CD14-positive monocyte (primary cell): Measurements from ENCODE around the gene SUSD6. TPM values are rescaled to one million over a fixed set of nuclear protein-coding genes. Genes with fewer than 3 reads are reported as not detected.
A peak's percentile ranks its signal among the peaks of the same experiment; 100 is the strongest.

Experiments used
- DNase-seq, 3 donors: peaks; one replicate each; pipeline ENCODE4 v3.0.0-alpha.2; 2011 to 2022
- H2AFZ ChIP-seq: 2 replicates; pipeline ENCODE4 v1.6.0; 2012; ENCODE audit warnings: mild to moderate bottlenecking, low read depth, low read length, inconsistent platforms; ENCODE audit not compliant: insufficient read depth, poor library complexity, severe bottlenecking
- H3K27ac ChIP-seq, 2 donors: 1 replicate in 1 of 2; 2 replicates in 1 of 2; pipeline ENCODE4 v1.5.1; 2012 to 2013; ENCODE audit warnings: low read length in 2 of 2, control low read depth in 1 of 2, inconsistent platforms in 1 of 2, low read depth in 1 of 2, mild to moderate bottlenecking in 1 of 2
- H3K27me3 ChIP-seq, 2 donors: one replicate each; pipeline versions ENCODE4 v1.6.0 to v1.6.1; 2011 to 2013; ENCODE audit warnings: low read length in 2 of 2; ENCODE audit not compliant: control insufficient read depth in 2 of 2, insufficient read depth in 2 of 2
- H3K36me3 ChIP-seq, 2 donors: replicated peaks in 1 of 2; 1 replicate in 1 of 2; 2 replicates in 1 of 2; pipeline versions ENCODE4 v1.5.1 to v1.6.1; 2012 to 2013; ENCODE audit warnings: low read length in 2 of 2, control low read depth in 1 of 2, inconsistent platforms in 1 of 2, mild to moderate bottlenecking in 1 of 2; ENCODE audit not compliant: insufficient read depth in 2 of 2, control insufficient read depth in 1 of 2
- H3K4me1 ChIP-seq, 2 donors: 1 replicate in 1 of 2; 2 replicates in 1 of 2; pipeline versions ENCODE4 v1.5.1 to v1.6.1; 2012 to 2013; ENCODE audit warnings: low read length in 2 of 2, control low read depth in 1 of 2, inconsistent platforms in 1 of 2, mild to moderate bottlenecking in 1 of 2, moderate library complexity in 1 of 2; ENCODE audit not compliant: insufficient read depth in 2 of 2, control insufficient read depth in 1 of 2
- H3K4me2 ChIP-seq: replicated peaks from 2 replicates; pipeline ENCODE3; 2012; ENCODE audit warnings: low read length, moderate library complexity, mild to moderate bottlenecking; ENCODE audit not compliant: poor library complexity, severe bottlenecking; ENCODE audit errors: extremely low read depth
- H3K4me3 ChIP-seq, 3 experiments: fragments of 200-600 bp in 1 of 3; sonication (generic) in 1 of 3; replicated peaks in 1 of 3; 1 replicate in 2 of 3; 2 replicates in 1 of 3; pipeline ENCODE4 v1.5.1; 2011 to 2013; ENCODE audit warnings: low read length in 3 of 3, mild to moderate bottlenecking in 3 of 3, control low read depth in 2 of 3, low read depth in 2 of 3, inconsistent platforms in 1 of 3, moderate library complexity in 1 of 3
- H3K79me2 ChIP-seq: 2 replicates; pipeline ENCODE4 v1.6.0; 2012; ENCODE audit warnings: mild to moderate bottlenecking, control low read depth, inconsistent platforms, low read length, moderate library complexity; ENCODE audit not compliant: insufficient read depth
- H3K9ac ChIP-seq: 2 replicates; pipeline ENCODE4 v1.6.0; 2017; ENCODE audit warnings: low read length, mild to moderate bottlenecking; ENCODE audit not compliant: insufficient read depth, poor library complexity, severe bottlenecking
- H3K9me3 ChIP-seq, 2 donors: replicated peaks in 1 of 2; 1 replicate in 1 of 2; 2 replicates in 1 of 2; pipeline versions ENCODE4 v1.5.1 to v1.6.1; 2012 to 2013; ENCODE audit warnings: low read length in 2 of 2, control low read depth in 1 of 2; ENCODE audit not compliant: control insufficient read depth in 1 of 2, insufficient read depth in 1 of 2
- H4K20me1 ChIP-seq: 2 replicates; pipeline ENCODE4 v1.6.0; 2012; ENCODE audit warnings: mild to moderate bottlenecking, low read length, control low read depth, moderate library complexity; ENCODE audit not compliant: insufficient read depth
- H3K27ac Mint-ChIP-seq, 7 donors: one replicate each; pipeline ENCODE4 v1.8.0; 2020; ENCODE audit warnings: mild to moderate bottlenecking in 7 of 7, mixed read lengths in 7 of 7, moderate library complexity in 6 of 7, inconsistent platforms in 2 of 7
- H3K27me3 Mint-ChIP-seq, 3 donors: one replicate each; pipeline ENCODE4 v1.8.0; 2021 to 2022; ENCODE audit warnings: low read depth in 3 of 3, mild to moderate bottlenecking in 3 of 3, mixed read lengths in 3 of 3, moderate library complexity in 3 of 3, inconsistent platforms in 1 of 3
- H3K36me3 Mint-ChIP-seq, 2 donors: one replicate each; pipeline ENCODE4 v1.8.0; 2020; ENCODE audit warnings: mixed read lengths in 2 of 2, inconsistent platforms in 1 of 2, mild to moderate bottlenecking in 1 of 2
- H3K4me1 Mint-ChIP-seq: one replicate; pipeline ENCODE4 v1.8.0; 2020; ENCODE audit warnings: mild to moderate bottlenecking, mixed read lengths
- H3K4me3 Mint-ChIP-seq, 2 donors: one replicate each; pipeline ENCODE4 v1.8.0; 2020; ENCODE audit warnings: mild to moderate bottlenecking in 2 of 2, mixed read lengths in 2 of 2, moderate library complexity in 1 of 2
- H3K9me3 Mint-ChIP-seq, 7 donors: one replicate each; pipeline ENCODE4 v1.8.0; 2020 to 2022; ENCODE audit warnings: mixed read lengths in 7 of 7, mild to moderate bottlenecking in 6 of 7, moderate library complexity in 6 of 7, inconsistent platforms in 2 of 7
- WGBS: methylation state at CpG from one replicate; pipeline ENCODE4 v1.1.5; 2013; ENCODE audit warnings: missing lambda C conversion rate; ENCODE audit not compliant: insufficient coverage; 5-methylcytosine and 5-hydroxymethylcytosine counted together
- intact Hi-C, 2 donors: fragments of 100-400 bp; cut with micrococcal nuclease; formaldehyde crosslinking; loops; one replicate each; pipeline versions ENCODE4 v1.15.0 to v1.15.1; 2023
- polyA plus RNA-seq, 3 donors: library from polyadenylated mRNA; depleted of rRNA in 1 of 3; unstranded in 2 of 3; stranded (reverse) in 1 of 3; fragments of 300-500 nt in 2 of 3; fragments of >200 nt in 1 of 3; fragmentation: Illumina TruSeq in 2 of 3; gene quantifications; 1 replicate in 2 of 3; 2 replicates in 1 of 3; pipeline ENCODE4 v1.2.3, GENCODE V29; 2012 to 2021
- TF ChIP-seq, protein P1 (sequence below): fragments of 200-600 bp; IDR thresholded peaks from one replicate; pipeline ENCODE4 v1.8.0; 2022; ENCODE audit warnings: antibody characterized with exemption, mild to moderate bottlenecking

SUSD6 gene
- polyA plus RNA-seq, 3 donors: 17.3 to 81.8 (median 30.1) TPM

DNA sequence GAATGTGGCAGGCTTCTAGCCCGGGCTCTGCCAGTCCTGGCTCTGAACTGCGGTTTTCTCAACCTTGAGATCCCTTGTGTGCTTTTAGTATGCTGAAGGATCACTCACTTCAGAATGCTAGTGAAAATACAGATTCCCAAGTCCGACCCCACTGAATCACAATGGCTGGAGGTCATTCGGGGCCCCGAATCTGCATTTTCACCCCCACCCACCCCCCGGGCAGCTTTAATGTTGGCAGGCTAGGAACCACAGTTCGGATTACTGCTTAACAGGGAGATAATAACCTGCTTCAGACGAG is 573 bp upstream of the SUSD6 start:
- Mint-ChIP-seq H3K9me3 (no peaks in the 10 kb centered on the region), H3K27me3 (peaks cover 0 to 2% (median 1%) of the 10 kb centered on the region in 3 donors), H3K27ac (peak overlapping the region; percentile 57 to 86 (median 77)), H3K36me3 (peaks cover 7 to 9% of the 10 kb centered on the region in 2 donors), H3K4me3 (peak overlapping the region; percentile 66 to 76), H3K4me1 (peaks cover 57% of the 10 kb centered on the region)
- Histone ChIP-seq H3K4me1 (peaks cover 48 to 53% of the 10 kb centered on the region in 2 donors), H3K79me2 (peaks cover 33% of the 10 kb centered on the region), H4K20me1 (peaks cover 35% of the 10 kb centered on the region), H3K4me2 (peak overlapping the region; percentile 71), H3K9ac (peak overlapping the region; percentile 51), H3K27ac (peak overlapping the region; percentile 5 to 79), H3K36me3 (no peaks in the 10 kb centered on the region), H3K27me3 (no peaks in the 10 kb centered on the region), H3K9me3 (no peaks in the 10 kb centered on the region), H2AFZ (peak overlapping the region; percentile 75), H3K4me3 (peak overlapping the region; percentile 26 to 71 (median 38))
- intact Hi-C loops: no loop called here
- WGBS: 55% methylated on average over 5 of the region's 8 CpGs
- no peak for DNase-seq
- TF ChIP-seq, protein P1, sequence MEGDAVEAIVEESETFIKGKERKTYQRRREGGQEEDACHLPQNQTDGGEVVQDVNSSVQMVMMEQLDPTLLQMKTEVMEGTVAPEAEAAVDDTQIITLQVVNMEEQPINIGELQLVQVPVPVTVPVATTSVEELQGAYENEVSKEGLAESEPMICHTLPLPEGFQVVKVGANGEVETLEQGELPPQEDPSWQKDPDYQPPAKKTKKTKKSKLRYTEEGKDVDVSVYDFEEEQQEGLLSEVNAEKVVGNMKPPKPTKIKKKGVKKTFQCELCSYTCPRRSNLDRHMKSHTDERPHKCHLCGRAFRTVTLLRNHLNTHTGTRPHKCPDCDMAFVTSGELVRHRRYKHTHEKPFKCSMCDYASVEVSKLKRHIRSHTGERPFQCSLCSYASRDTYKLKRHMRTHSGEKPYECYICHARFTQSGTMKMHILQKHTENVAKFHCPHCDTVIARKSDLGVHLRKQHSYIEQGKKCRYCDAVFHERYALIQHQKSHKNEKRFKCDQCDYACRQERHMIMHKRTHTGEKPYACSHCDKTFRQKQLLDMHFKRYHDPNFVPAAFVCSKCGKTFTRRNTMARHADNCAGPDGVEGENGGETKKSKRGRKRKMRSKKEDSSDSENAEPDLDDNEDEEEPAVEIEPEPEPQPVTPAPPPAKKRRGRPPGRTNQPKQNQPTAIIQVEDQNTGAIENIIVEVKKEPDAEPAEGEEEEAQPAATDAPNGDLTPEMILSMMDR: no peak

DNA sequence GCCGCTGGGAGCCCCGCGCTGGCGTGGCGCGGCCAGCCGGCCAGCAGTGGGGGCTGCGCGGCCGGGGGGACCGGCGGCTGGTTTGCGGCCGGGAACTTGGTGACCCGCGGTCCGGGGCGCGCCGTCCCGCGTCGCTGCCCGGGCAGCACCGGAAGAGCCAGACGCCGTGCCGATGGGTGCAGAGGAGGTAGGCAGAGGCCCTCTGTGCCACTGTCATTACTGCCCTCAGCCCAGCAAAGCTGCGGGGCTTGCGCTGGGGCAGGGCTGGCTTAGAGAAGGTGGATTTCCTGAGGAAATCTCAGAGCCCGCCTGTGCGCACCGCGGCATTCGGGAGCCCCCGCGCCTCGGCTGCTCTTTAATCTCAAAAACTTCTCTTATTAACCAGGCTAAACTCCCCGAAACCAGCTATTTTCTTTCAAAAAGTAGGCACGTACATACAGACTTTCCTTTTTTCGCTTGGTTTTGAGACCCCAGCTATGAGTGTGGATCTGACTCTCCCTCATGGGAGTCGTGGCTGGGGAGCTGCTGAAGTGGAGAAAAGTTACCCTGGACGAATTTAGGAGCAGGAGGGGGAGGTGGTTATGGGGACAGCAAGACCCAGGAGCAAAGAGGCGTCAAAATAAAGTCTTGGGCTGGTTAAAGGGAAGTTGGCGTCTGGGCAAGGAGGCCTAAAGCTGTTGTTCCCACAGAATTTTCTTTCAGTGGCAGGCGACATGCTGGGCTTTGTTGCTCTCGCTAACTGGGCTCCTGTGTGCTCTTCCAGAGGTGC is 802 bp downstream of the SUSD6 start:
- intact Hi-C loops: loop anchor here in 1 of 2 donors (2.0 kb wide), 1 partner anchor 39 kb away; no protein-coding TSS in a partner anchor
- peaks cover 45% of the 10 kb centered on the region for H3K79me2 ChIP-seq

More for the DNA sequence above, 802 bp downstream of the SUSD6 start:
- H3K9ac ChIP-seq: peak overlapping the region; percentile 95
- Mint-ChIP-seq H3K27me3 (peaks cover 0 to 2% (median 1%) of the 10 kb centered on the region in 3 donors), H3K4me3 (peak overlapping the region; percentile 98 to 99), H3K27ac (peak overlapping the region; percentile 97 to 100 (median 99)), H3K36me3 (peaks cover 15 to 20% of the 10 kb centered on the region in 2 donors), H3K4me1 (peaks cover 63% of the 10 kb centered on the region), H3K9me3 (no peaks in the 10 kb centered on the region)
- TF ChIP-seq, protein P1: no peak
- H3K9me3 ChIP-seq: no peaks in the 10 kb centered on the region
- no peaks in the 10 kb centered on the region for H3K27me3 ChIP-seq
- 1% methylated on average over 40 of the region's 47 CpGs for WGBS
- no peaks in the 10 kb centered on the region for H3K36me3 ChIP-seq
- H3K4me1 ChIP-seq: peaks cover 55 to 60% of the 10 kb centered on the region in 2 donors
- peak overlapping the region; percentile 91 to 96 for H3K27ac ChIP-seq
- peaks cover 48% of the 10 kb centered on the region for H4K20me1 ChIP-seq
- DNase-seq: peak; percentile 42 to 68 (median 57)
- peak overlapping the region; percentile 79 to 98 (median 91) for H3K4me3 ChIP-seq
- no peak overlapping the region for H2AFZ ChIP-seq
- peak overlapping the region; percentile 77 for H3K4me2 ChIP-seq
